Caco-2 (cell line): ENCODE data around the gene PDE4D. TPM values are rescaled to one million over a fixed set of nuclear protein-coding genes. Genes with fewer than 3 reads are reported as not detected.

Experiments
- BruUV-seq: library from RNA; stranded (reverse); fragments of 400-500 nt; replicated peaks from 2 replicates; lab custom pipeline; 2021; lab: Mats Ljungman, UMichigan
- CTCF ChIA-PET: fragments of 300-600 bp; sonication (Branson Sonifier 250); formaldehyde crosslinking; loops from one replicate; lab custom pipeline; 2022; ENCODE audit warnings: antibody characterized with exemption; lab: Charles Lee
- POLR2A ChIA-PET: fragments of 300-600 bp; sonication (Branson Sonifier 250); formaldehyde crosslinking; loops from one replicate; lab custom pipeline; 2022; ENCODE audit warnings: antibody characterized with exemption; lab: Charles Lee
- DNase-seq, 2 experiments: peaks; one replicate each; pipeline versions ENCODE4 v3.0.0 to v3.0.0-alpha.2; 2020 to 2022
- H3K27me3 ChIP-seq: replicated peaks from 2 replicates; pipeline ENCODE4 v1.6.0; 2011; ENCODE audit warnings: low read length; ENCODE audit not compliant: control insufficient read depth, insufficient read depth
- H3K36me3 ChIP-seq: 2 replicates; pipeline ENCODE4 v1.5.1; 2011; ENCODE audit warnings: low read length; ENCODE audit not compliant: control insufficient read depth, insufficient read depth
- H3K4me1 ChIP-seq: fragments of 250-450 bp; sonication (Bioruptor Pico); 2 replicates; pipeline ENCODE4 v1.5.1; 2020; ENCODE audit warnings: mild to moderate bottlenecking
- H3K4me3 ChIP-seq: 2 replicates; pipeline ENCODE4 v1.5.1; 2011; ENCODE audit warnings: low read depth, mild to moderate bottlenecking, control low read depth, low read length
- H3K9me3 ChIP-seq: fragments of 250-450 bp; sonication (Bioruptor Pico); 2 replicates; pipeline ENCODE4 v1.5.1; 2020; ENCODE audit warnings: mild to moderate bottlenecking, moderate library complexity
- H3K27ac Mint-ChIP-seq: one replicate; pipeline ENCODE4 v1.8.0; 2022; ENCODE audit warnings: mixed read lengths; ENCODE audit not compliant: unreplicated experiment
- H3K27me3 Mint-ChIP-seq: one replicate; pipeline ENCODE4 v1.8.0; 2022; ENCODE audit warnings: mixed read lengths; ENCODE audit not compliant: insufficient read depth, unreplicated experiment
- H3K36me3 Mint-ChIP-seq: one replicate; pipeline ENCODE4 v1.8.0; 2022; ENCODE audit warnings: mild to moderate bottlenecking, mixed read lengths; ENCODE audit not compliant: insufficient read depth, unreplicated experiment
- H3K4me1 Mint-ChIP-seq: one replicate; pipeline ENCODE4 v1.8.0; 2022; ENCODE audit warnings: low read depth, mixed read lengths; ENCODE audit not compliant: unreplicated experiment
- H3K4me3 Mint-ChIP-seq: one replicate; pipeline ENCODE4 v1.8.0; 2022; ENCODE audit warnings: mild to moderate bottlenecking, moderate library complexity, mixed read lengths; ENCODE audit not compliant: unreplicated experiment
- H3K9me3 Mint-ChIP-seq: one replicate; pipeline ENCODE4 v1.8.0; 2022; ENCODE audit warnings: mixed read lengths; ENCODE audit not compliant: unreplicated experiment
- CTCF ChIP-seq, 2 experiments: fragments of 200-600 bp in 1 of 2; IDR thresholded peaks; 1 replicate in 1 of 2; 2 replicates in 1 of 2; pipeline versions ENCODE4 v1.5.1 to v1.8.0; 2011 to 2022; ENCODE audit warnings: antibody characterized with exemption in 1 of 2, control low read depth in 1 of 2, inconsistent platforms in 1 of 2, low read depth in 1 of 2, low read length in 1 of 2, mild to moderate bottlenecking in 1 of 2, moderate library complexity in 1 of 2; ENCODE audit not compliant: insufficient read depth in 1 of 2, severe bottlenecking in 1 of 2, unreplicated experiment in 1 of 2
- intact Hi-C: fragments of 100-400 bp; cut with micrococcal nuclease; formaldehyde crosslinking; loops from one replicate; pipeline ENCODE4 v1.10.0; 2022; ENCODE audit not compliant: unreplicated experiment
- total RNA-seq: library from RNA; stranded (reverse); gene quantifications from 2 replicates; pipeline ENCODE4 v1.2.3, GENCODE V29; 2022

PDE4D gene
- total RNA-seq, 1 experiment from 2014 or later, result 89.8 TPM

GRCh38 chr5:58969253-58969652 is 924.3 kb downstream of the PDE4D start:
- CTCF ChIA-PET, result interaction anchor here (1.0 kb wide), 1 partner anchor 254 kb away, joined by 7 read pairs; no protein-coding TSS in a partner anchor
- Mint-ChIP-seq H3K27ac (no peak overlapping the region), H3K36me3 (peaks cover 60% of the 10 kb centered on the region), H3K27me3 (no peaks in the 10 kb centered on the region), H3K4me3 (no peak overlapping the region), H3K9me3 (no peaks in the 10 kb centered on the region), H3K4me1 (peaks cover 10% of the 10 kb centered on the region)
- Histone ChIP-seq H3K36me3 (no peaks in the 10 kb centered on the region), H3K4me3 (no peak overlapping the region), H3K4me1 (no peaks in the 10 kb centered on the region), H3K9me3 (no peaks in the 10 kb centered on the region), H3K27me3 (no peaks in the 10 kb centered on the region)
- POLR2A ChIA-PET, result interaction anchor here (0.6 kb wide), 1 partner anchor 25 kb away, joined by 3 read pairs; no protein-coding TSS in a partner anchor
- TF ChIP-seq CTCF (IDR thresholded peaks at IDR 0.05; ENCODE audit: insufficient read depth in 1 of 2, low read depth in 1 of 2, low read length in 1 of 2, severe bottlenecking in 1 of 2, unreplicated experiment in 1 of 2), result no peak
- no TSS peak for BruUV-seq
- DNase-seq, result no peak
- intact Hi-C loops, result no loop called here

- Mint-ChIP-seq H3K4me3 (no peak overlapping the region), H3K9me3 (no peaks in the 10 kb centered on the region), H3K27ac (peak overlapping the region; percentile 18), H3K27me3 (no peaks in the 10 kb centered on the region), H3K4me1 (peaks cover 10% of the 10 kb centered on the region), H3K36me3 (peaks cover 51% of the 10 kb centered on the region)
- Histone ChIP-seq H3K27me3 (no peaks in the 10 kb centered on the region), H3K4me3 (no peak overlapping the region), H3K4me1 (no peaks in the 10 kb centered on the region), H3K9me3 (no peaks in the 10 kb centered on the region), H3K36me3 (no peaks in the 10 kb centered on the region)
- CTCF ChIA-PET, result interaction anchor here (0.5 to 1.0 kb wide), 2 partner anchors 184 to 255 kb away, joined by 3 to 7 read pairs; no protein-coding TSS in a partner anchor
- TF ChIP-seq CTCF (IDR thresholded peaks at IDR 0.05; ENCODE audit: insufficient read depth in 1 of 2, low read depth in 1 of 2, low read length in 1 of 2, severe bottlenecking in 1 of 2, unreplicated experiment in 1 of 2), result no peak
- intact Hi-C loops, result no loop called here
- POLR2A ChIA-PET, result no interaction called here
- DNase-seq, result no peak
- no TSS peak for BruUV-seq
Measured at GRCh38 chr5:58968350-58968749, 925.2 kb downstream of the PDE4D start.

- Histone ChIP-seq H3K4me1 (no peaks in the 10 kb centered on the region), H3K36me3 (no peaks in the 10 kb centered on the region), H3K27me3 (no peaks in the 10 kb centered on the region), H3K9me3 (no peaks in the 10 kb centered on the region), H3K4me3 (no peak overlapping the region)
- intact Hi-C loops, result loop anchor here (2.0 kb wide), 1 partner anchor 81 kb away; no protein-coding TSS in a partner anchor
- Mint-ChIP-seq H3K4me3 (no peak overlapping the region), H3K9me3 (no peaks in the 10 kb centered on the region), H3K27me3 (no peaks in the 10 kb centered on the region), H3K36me3 (peaks cover 45% of the 10 kb centered on the region), H3K4me1 (peaks cover 10% of the 10 kb centered on the region), H3K27ac (peak overlapping the region; percentile 18)
- BruUV-seq, result no TSS peak
- POLR2A ChIA-PET, result no interaction called here
- TF ChIP-seq CTCF (IDR thresholded peaks at IDR 0.05; ENCODE audit: insufficient read depth in 1 of 2, low read depth in 1 of 2, low read length in 1 of 2, severe bottlenecking in 1 of 2, unreplicated experiment in 1 of 2), result no peak
- CTCF ChIA-PET, result interaction anchor here (0.5 kb wide), 1 partner anchor 183 kb away, joined by 3 read pairs; no protein-coding TSS in a partner anchor
- no peak for DNase-seq
Measured at GRCh38 chr5:58967597-58968281, 925.8 kb downstream of the PDE4D start.
